Measurements from ENCODE around the gene SCGB2A2.
A peak's percentile ranks its signal among the peaks of the same experiment; 100 is the strongest.

Gene SCGB2A2

GRCh38 chr11:62256281-62256680, 13.7 kb upstream of the SCGB2A2 start:
- H3K4me1 ChIP-seq (ENCODE audit: control insufficient read depth in 1 of 2, insufficient read depth in 2 of 2, low read length in 2 of 2), result no peaks in the 10 kb centered on the region
- H3K27ac ChIP-seq (ENCODE audit: low read depth, low read length), result no peak overlapping the region
- H3K79me2 ChIP-seq (ENCODE audit: control insufficient read depth, insufficient read depth, low read length, poor library complexity), result no peaks in the 10 kb centered on the region
- H3K9ac ChIP-seq (ENCODE audit: low read length), result no peak overlapping the region
- H2BK12ac ChIP-seq (ENCODE audit: low read length), result no peak overlapping the region
- no peak overlapping the region for H4K91ac ChIP-seq (ENCODE audit: low read depth, low read length)
- no peak overlapping the region for H3K4me2 ChIP-seq (ENCODE audit: low read length)
- peaks cover 8% of the 10 kb centered on the region for H3K9me3 ChIP-seq (ENCODE audit: insufficient read depth, low read depth, low read length)
- H2BK120ac ChIP-seq (ENCODE audit: insufficient read depth, low read length, poor library complexity), result no peak overlapping the region
- no peak overlapping the region for H4K8ac ChIP-seq (ENCODE audit: low read depth, low read length)
- H3K23ac ChIP-seq (ENCODE audit: low read length), result no peak overlapping the region
- H2AK5ac ChIP-seq (ENCODE audit: low read length), result no peak overlapping the region
- WGBS (ENCODE audit: extremely low coverage, insufficient coverage, insufficient read length), result no CpG with 5 or more reads among the region's 2 CpGs
- no peaks in the 10 kb centered on the region for H3K36me3 ChIP-seq (ENCODE audit: control insufficient read depth in 1 of 2, insufficient read depth in 2 of 2, low read length in 2 of 2)
- no peak for DNase-seq
- H2BK5ac ChIP-seq (ENCODE audit: low read depth, low read length, poor library complexity), result no peak overlapping the region
- no peak overlapping the region for H4K12ac ChIP-seq (ENCODE audit: low read depth, low read length)
- no peak overlapping the region for H3K18ac ChIP-seq (ENCODE audit: low read length)
- H3K4me3 ChIP-seq (ENCODE audit: low read depth, low read length), result no peak overlapping the region
- H3K27me3 ChIP-seq (ENCODE audit: insufficient read depth, low read length), result no peaks in the 10 kb centered on the region
- no peaks in the 10 kb centered on the region for H3K79me1 ChIP-seq (ENCODE audit: low read length)
- no peak overlapping the region for H3K4ac ChIP-seq (ENCODE audit: low read depth, low read length)
- no peak overlapping the region for H2AFZ ChIP-seq (ENCODE audit: insufficient read depth, low read length, poor library complexity)
- H3K14ac ChIP-seq (ENCODE audit: low read length), result no peak overlapping the region

- no peak overlapping the region for H2BK12ac ChIP-seq (ENCODE audit: low read length)
- peak in 1 of 2 donors; percentile 9 for DNase-seq
- no peak overlapping the region for H4K8ac ChIP-seq (ENCODE audit: low read depth, low read length)
- no peak overlapping the region for H4K91ac ChIP-seq (ENCODE audit: low read depth, low read length)
- no peak overlapping the region for H3K23ac ChIP-seq (ENCODE audit: low read length)
- no peaks in the 10 kb centered on the region for H3K79me1 ChIP-seq (ENCODE audit: low read length)
- H3K9ac ChIP-seq (ENCODE audit: low read length), result no peak overlapping the region
- H3K79me2 ChIP-seq (ENCODE audit: control insufficient read depth, insufficient read depth, low read length, poor library complexity), result no peaks in the 10 kb centered on the region
- no peak overlapping the region for H3K4ac ChIP-seq (ENCODE audit: low read depth, low read length)
- no peak overlapping the region for H4K12ac ChIP-seq (ENCODE audit: low read depth, low read length)
- H3K4me3 ChIP-seq (ENCODE audit: low read depth, low read length), result no peak overlapping the region
- no peaks in the 10 kb centered on the region for H3K4me1 ChIP-seq (ENCODE audit: control insufficient read depth in 1 of 2, insufficient read depth in 2 of 2, low read length in 2 of 2)
- H3K9me3 ChIP-seq (ENCODE audit: insufficient read depth, low read depth, low read length), result no peaks in the 10 kb centered on the region
- no peak overlapping the region for H2AK5ac ChIP-seq (ENCODE audit: low read length)
- H3K14ac ChIP-seq (ENCODE audit: low read length), result no peak overlapping the region
- H3K27me3 ChIP-seq (ENCODE audit: insufficient read depth, low read length), result no peaks in the 10 kb centered on the region
- no CpG with 5 or more reads among the region's 6 CpGs for whole genome bisulfite sequencing (ENCODE audit: extremely low coverage, insufficient coverage, insufficient read length)
- no peak overlapping the region for H3K4me2 ChIP-seq (ENCODE audit: low read length)
- H3K18ac ChIP-seq (ENCODE audit: low read length), result no peak overlapping the region
- no peak overlapping the region for H2BK5ac ChIP-seq (ENCODE audit: low read depth, low read length, poor library complexity)
- no peak overlapping the region for H3K27ac ChIP-seq (ENCODE audit: low read depth, low read length)
- no peak overlapping the region for H2BK120ac ChIP-seq (ENCODE audit: insufficient read depth, low read length, poor library complexity)
- H2AFZ ChIP-seq (ENCODE audit: insufficient read depth, low read length, poor library complexity), result no peak overlapping the region
- no peaks in the 10 kb centered on the region for H3K36me3 ChIP-seq (ENCODE audit: control insufficient read depth in 1 of 2, insufficient read depth in 2 of 2, low read length in 2 of 2)
These were observed 9.6 kb upstream of the SCGB2A2 start for GRCh38 chr11:62260261-62260953.

- Histone ChIP-seq H2AK5ac (ENCODE audit: low read length) (no peak overlapping the region), H3K14ac (ENCODE audit: low read length) (no peak overlapping the region), H3K36me3 (ENCODE audit: control insufficient read depth in 1 of 2, insufficient read depth in 2 of 2, low read length in 2 of 2) (no peaks in the 10 kb centered on the region), H2BK12ac (ENCODE audit: low read length) (no peak overlapping the region), H2BK120ac (ENCODE audit: insufficient read depth, low read length, poor library complexity) (no peak overlapping the region), H3K4me1 (ENCODE audit: control insufficient read depth in 1 of 2, insufficient read depth in 2 of 2, low read length in 2 of 2) (no peaks in the 10 kb centered on the region), H2AFZ (ENCODE audit: insufficient read depth, low read length, poor library complexity) (no peak overlapping the region), H3K79me2 (ENCODE audit: control insufficient read depth, insufficient read depth, low read length, poor library complexity) (no peaks in the 10 kb centered on the region), H3K27me3 (ENCODE audit: insufficient read depth, low read length) (no peaks in the 10 kb centered on the region), H3K27ac (ENCODE audit: low read depth, low read length) (no peak overlapping the region), H3K9me3 (ENCODE audit: insufficient read depth, low read depth, low read length) (no peaks in the 10 kb centered on the region), H4K8ac (ENCODE audit: low read depth, low read length) (no peak overlapping the region), H3K23ac (ENCODE audit: low read length) (no peak overlapping the region), H3K9ac (ENCODE audit: low read length) (no peak overlapping the region), H3K4me3 (ENCODE audit: low read depth, low read length) (no peak overlapping the region), H3K4ac (ENCODE audit: low read depth, low read length) (no peak overlapping the region), H3K79me1 (ENCODE audit: low read length) (no peaks in the 10 kb centered on the region), H2BK5ac (ENCODE audit: low read depth, low read length, poor library complexity) (no peak overlapping the region), H4K12ac (ENCODE audit: low read depth, low read length) (no peak overlapping the region), H3K18ac (ENCODE audit: low read length) (no peak overlapping the region), H3K4me2 (ENCODE audit: low read length) (no peak overlapping the region), H4K91ac (ENCODE audit: low read depth, low read length) (no peak overlapping the region)
- WGBS (ENCODE audit: extremely low coverage, insufficient coverage, insufficient read length), result no CpG with 5 or more reads among the region's 1 CpG
- no peak for DNase-seq
These were observed 6.0 kb upstream of the SCGB2A2 start for GRCh38 chr11:62264004-62264403.

- no peak for DNase-seq
- H2BK12ac ChIP-seq (ENCODE audit: low read length), result no peak overlapping the region
- no peaks in the 10 kb centered on the region for H3K27me3 ChIP-seq (ENCODE audit: insufficient read depth, low read length)
- no peaks in the 10 kb centered on the region for H3K36me3 ChIP-seq (ENCODE audit: control insufficient read depth in 1 of 2, insufficient read depth in 2 of 2, low read length in 2 of 2)
- H3K27ac ChIP-seq (ENCODE audit: low read depth, low read length), result no peak overlapping the region
- H2AFZ ChIP-seq (ENCODE audit: insufficient read depth, low read length, poor library complexity), result no peak overlapping the region
- H3K79me1 ChIP-seq (ENCODE audit: low read length), result no peaks in the 10 kb centered on the region
- no peak overlapping the region for H3K4me2 ChIP-seq (ENCODE audit: low read length)
- no peak overlapping the region for H4K8ac ChIP-seq (ENCODE audit: low read depth, low read length)
- no peak overlapping the region for H3K14ac ChIP-seq (ENCODE audit: low read length)
- no peak overlapping the region for H4K12ac ChIP-seq (ENCODE audit: low read depth, low read length)
- H3K4ac ChIP-seq (ENCODE audit: low read depth, low read length), result no peak overlapping the region
- H3K9ac ChIP-seq (ENCODE audit: low read length), result no peak overlapping the region
- H3K23ac ChIP-seq (ENCODE audit: low read length), result no peak overlapping the region
- no peaks in the 10 kb centered on the region for H3K9me3 ChIP-seq (ENCODE audit: insufficient read depth, low read depth, low read length)
- H3K79me2 ChIP-seq (ENCODE audit: control insufficient read depth, insufficient read depth, low read length, poor library complexity), result no peaks in the 10 kb centered on the region
- H4K91ac ChIP-seq (ENCODE audit: low read depth, low read length), result no peak overlapping the region
- H3K4me1 ChIP-seq (ENCODE audit: control insufficient read depth in 1 of 2, insufficient read depth in 2 of 2, low read length in 2 of 2), result no peaks in the 10 kb centered on the region
- H2BK5ac ChIP-seq (ENCODE audit: low read depth, low read length, poor library complexity), result no peak overlapping the region
- no peak overlapping the region for H3K4me3 ChIP-seq (ENCODE audit: low read depth, low read length)
- WGBS (ENCODE audit: extremely low coverage, insufficient coverage, insufficient read length), result no CpG with 5 or more reads among the region's 4 CpGs
- H3K18ac ChIP-seq (ENCODE audit: low read length), result no peak overlapping the region
- no peak overlapping the region for H2BK120ac ChIP-seq (ENCODE audit: insufficient read depth, low read length, poor library complexity)
- H2AK5ac ChIP-seq (ENCODE audit: low read length), result no peak overlapping the region
These were observed 3.4 kb upstream of the SCGB2A2 start for GRCh38 chr11:62266558-62266957.

Measured in trophoblast cell (in vitro differentiated cells and primary cell).